Lower lobe of right lung (tissue), 2 donors: ENCODE results near the gene PLA2G4E. TPM values are rescaled to one million over a fixed set of nuclear protein-coding genes. Genes with fewer than 3 reads are reported as not detected.
A peak's percentile ranks its signal among the peaks of the same experiment; 100 is the strongest.

ENCODE experiments used
- ATAC-seq, 2 donors: fragments of 200-7000 bp; cut with Tn5 transposase; one replicate each; pipeline ENCODE4 v1.9.1; 2020 to 2022; ENCODE audit warnings: mild to moderate bottlenecking in 2 of 2, moderate library complexity in 2 of 2
- DNase-seq: peaks from one replicate; pipeline ENCODE4 v3.0.0-alpha.2; 2020
- H3K27ac ChIP-seq: fragments of 200-600 bp; one replicate; pipeline ENCODE4 v1.8.0; 2022
- H3K27me3 ChIP-seq: fragments of 200-600 bp; one replicate; pipeline ENCODE4 v1.8.0; 2022; ENCODE audit warnings: low read depth
- H3K36me3 ChIP-seq: fragments of 200-600 bp; one replicate; pipeline ENCODE4 v1.8.0; 2022; ENCODE audit warnings: mild to moderate bottlenecking
- H3K4me1 ChIP-seq: fragments of 200-600 bp; one replicate; pipeline ENCODE4 v1.8.0; 2022
- H3K4me3 ChIP-seq: fragments of 200-600 bp; one replicate; pipeline ENCODE4 v1.8.0; 2022; ENCODE audit warnings: mild to moderate bottlenecking
- H3K9me3 ChIP-seq: fragments of 200-600 bp; one replicate; pipeline ENCODE4 v1.8.0; 2022
- CTCF ChIP-seq: fragments of 200-600 bp; IDR thresholded peaks from one replicate; pipeline ENCODE4 v1.8.0; 2022; ENCODE audit warnings: antibody characterized with exemption, mild to moderate bottlenecking
- intact Hi-C: fragments of 100-400 bp; cut with DNase I; formaldehyde crosslinking; loops from one replicate; pipeline ENCODE4 v1.11.0; 2022
- total RNA-seq: library from RNA; stranded (reverse); fragmentation: NEBNext Ultra II Directional; extraction: Animal tissue kit (Norgen Biotek cat#: 25700); gene quantifications from one replicate; pipeline ENCODE4 v1.2.1, GENCODE V29; 2021
- donor health status: DM: no; HTN: yes; CAD: no; lungs with severe emphysema.

Gene PLA2G4E
- total RNA-seq, 1 donor from 2014 or later = 1.1 TPM

GRCh38 chr15:41944313-41944940, 76.4 kb downstream of the PLA2G4E start:
- Histone ChIP-seq H3K36me3 (peaks cover 49% of the 10 kb centered on the region), H3K9me3 (no peaks in the 10 kb centered on the region), H3K4me3 (no peak overlapping the region), H3K4me1 (peaks cover 35% of the 10 kb centered on the region), H3K27me3 (no peaks in the 10 kb centered on the region), H3K27ac (peak overlapping the region; percentile 26)
- peak; percentile 77 to 82 for ATAC-seq
- intact Hi-C loops = no loop called here
- no peak for DNase-seq
- TF ChIP-seq CTCF = no peak

- Histone ChIP-seq H3K27ac (peak overlapping the region; percentile 26), H3K9me3 (no peaks in the 10 kb centered on the region), H3K4me3 (no peak overlapping the region), H3K27me3 (no peaks in the 10 kb centered on the region), H3K4me1 (peaks cover 35% of the 10 kb centered on the region), H3K36me3 (peaks cover 48% of the 10 kb centered on the region)
- peak in 1 of 2 donors; percentile 5 for ATAC-seq
- intact Hi-C loops = no loop called here
- TF ChIP-seq CTCF = no peak
- no peak for DNase-seq
Measured at GRCh38 chr15:41943543-41944312, 77.1 kb downstream of the PLA2G4E start.

- Histone ChIP-seq H3K27me3 (no peaks in the 10 kb centered on the region), H3K36me3 (peaks cover 45% of the 10 kb centered on the region), H3K27ac (no peak overlapping the region), H3K4me3 (no peak overlapping the region), H3K4me1 (peaks cover 43% of the 10 kb centered on the region), H3K9me3 (no peaks in the 10 kb centered on the region)
- intact Hi-C loops = no loop called here
- ATAC-seq (no peak), DNase-seq (no peak)
- TF ChIP-seq CTCF = no peak
Measured at GRCh38 chr15:41942886-41943285, 78.0 kb downstream of the PLA2G4E start.

GRCh38 chr15:41941644-41942415, 79.0 kb downstream of the PLA2G4E start:
- ATAC-seq (no peak), DNase-seq (no peak)
- Histone ChIP-seq H3K36me3 (peaks cover 45% of the 10 kb centered on the region), H3K27me3 (no peaks in the 10 kb centered on the region), H3K27ac (no peak overlapping the region), H3K4me1 (peaks cover 47% of the 10 kb centered on the region), H3K4me3 (no peak overlapping the region), H3K9me3 (no peaks in the 10 kb centered on the region)
- intact Hi-C loops = no loop called here
- no peak for TF ChIP-seq CTCF

- ATAC-seq (no peak), DNase-seq (no peak)
- no peak for TF ChIP-seq CTCF
- intact Hi-C loops = no loop called here
- Histone ChIP-seq H3K27ac (no peak overlapping the region), H3K4me3 (no peak overlapping the region), H3K36me3 (peaks cover 33% of the 10 kb centered on the region), H3K4me1 (peaks cover 59% of the 10 kb centered on the region), H3K27me3 (no peaks in the 10 kb centered on the region), H3K9me3 (no peaks in the 10 kb centered on the region)
Measured at GRCh38 chr15:41940441-41940857, 80.4 kb downstream of the PLA2G4E start.
